HCT116 (cell line): ENCODE measurements around the gene OPRL1. TPM values are rescaled to one million over a fixed set of nuclear protein-coding genes. Genes with fewer than 3 reads are reported as not detected.

Experiments used
- ATAC-seq: fragments of 200-7000 bp; cut with Tn5 transposase; 2 replicates; pipeline ENCODE4 v1.9.1; 2020; ENCODE audit warnings: mild to moderate bottlenecking, moderate library complexity
- BruUV-seq: library from RNA; stranded (reverse); fragments of 400-500 nt; replicated peaks from 2 replicates; lab custom pipeline; 2021; lab: Mats Ljungman, UMichigan
- CTCF ChIA-PET: fragments of 300-600 bp; sonication (Branson Sonifier 250); formaldehyde crosslinking; loops from one replicate; lab custom pipeline; 2021; ENCODE audit warnings: antibody characterized with exemption; lab: Charles Lee
- POLR2A ChIA-PET: fragments of 300-600, 350-600 bp; sonication (Branson Sonifier 250); formaldehyde crosslinking; loops from one replicate; lab custom pipeline; 2021; ENCODE audit warnings: antibody characterized with exemption; lab: Charles Lee
- RAD21 ChIA-PET, 2 experiments: fragments of 300-600 bp; sonication (Branson Sonifier 250); formaldehyde crosslinking; loops; one replicate each; lab custom pipeline; 2023; ENCODE audit warnings: low total read pairs in 2 of 2; ENCODE audit not compliant: uncharacterized antibody in 2 of 2, unreplicated experiment in 2 of 2, low non-redundant PET in 1 of 2; lab: Charles Lee
- DNase-seq: peaks from one replicate; pipeline ENCODE4 v3.0.0-alpha.2; 2010; ENCODE audit warnings: low read depth, low spot score
- H2AFZ ChIP-seq: fragments of 200-600 bp; shearing (Covaris generic), sonication (generic); 2 replicates; pipeline ENCODE4 v1.6.1; 2017; ENCODE audit warnings: low read depth, mixed run types, mixed read lengths, antibody characterized with exemption, low read length; ENCODE audit not compliant: poor library complexity, severe bottlenecking
- H3K27ac ChIP-seq: 2 replicates; pipeline ENCODE4 v1.5.1; 2012; ENCODE audit warnings: low read depth, low read length
- H3K27me3 ChIP-seq: fragments of 200-600 bp; sonication (generic); 2 replicates; pipeline ENCODE4 v1.6.1; 2016; ENCODE audit warnings: mixed run types, low read length, mixed read lengths; ENCODE audit not compliant: insufficient read depth
- H3K36me3 ChIP-seq, 2 experiments: fragments of 200-500 bp in 1 of 2; fragments of 200-600 bp in 1 of 2; sonication (Bioruptor generic) in 1 of 2; sonication (generic) in 1 of 2; 2 replicates each; pipeline versions ENCODE4 v1.5.1 to v1.6.1; 2014 to 2016; ENCODE audit warnings: low read length in 2 of 2, inconsistent platforms in 1 of 2, mixed read lengths in 1 of 2, mixed run types in 1 of 2; ENCODE audit not compliant: insufficient read depth in 2 of 2, control insufficient read depth in 1 of 2
- H3K4me1 ChIP-seq, 2 experiments: fragments of 200-600 bp in 1 of 2; sonication (generic) in 1 of 2; 2 replicates each; pipeline versions ENCODE4 v1.5.1 to v1.6.1; 2012 to 2017; ENCODE audit warnings: low read length in 2 of 2, inconsistent platforms in 1 of 2, mild to moderate bottlenecking in 1 of 2, mixed read lengths in 1 of 2, mixed run types in 1 of 2, moderate library complexity in 1 of 2; ENCODE audit not compliant: insufficient read depth in 2 of 2, control insufficient read depth in 1 of 2
- H3K4me2 ChIP-seq: fragments of 200-600 bp; sonication (generic); 2 replicates; pipeline ENCODE4 v1.6.1; 2017; ENCODE audit warnings: mixed run types, low read length, mixed read lengths
- H3K4me3 ChIP-seq, 2 experiments: fragments of 200-600 bp in 1 of 2; sonication (generic) in 1 of 2; replicated peaks in 1 of 2; 2 replicates each; pipeline ENCODE4 v1.5.1; 2011 to 2016; ENCODE audit warnings: low read length in 2 of 2, control low read depth in 1 of 2, low read depth in 1 of 2, mild to moderate bottlenecking in 1 of 2, mixed read lengths in 1 of 2, mixed run types in 1 of 2
- H3K79me2 ChIP-seq: fragments of 200-600 bp; sonication (generic); 2 replicates; pipeline ENCODE4 v1.6.1; 2017; ENCODE audit warnings: mild to moderate bottlenecking, mixed run types, low read length, moderate library complexity, mixed read lengths; ENCODE audit not compliant: insufficient read depth
- H3K9ac ChIP-seq: fragments of 200-600 bp; sonication (generic); 2 replicates; pipeline ENCODE4 v1.6.1; 2016; ENCODE audit warnings: low read length, mixed read lengths
- H3K9me2 ChIP-seq: fragments of 200-600 bp; sonication (generic), shearing (Covaris generic); 2 replicates; pipeline ENCODE4 v1.6.1; 2017; ENCODE audit warnings: mixed run types, mild to moderate bottlenecking, moderate library complexity; ENCODE audit not compliant: insufficient read depth
- H3K9me3 ChIP-seq, 2 experiments: fragments of 200-500 bp in 1 of 2; fragments of 200-600 bp in 1 of 2; sonication (Bioruptor generic) in 1 of 2; sonication (generic) in 1 of 2; 2 replicates each; pipeline ENCODE4 v1.6.1; 2014 to 2017; ENCODE audit warnings: low read length in 2 of 2, mixed read lengths in 2 of 2, inconsistent platforms in 1 of 2, low read depth in 1 of 2, mild to moderate bottlenecking in 1 of 2, mixed run types in 1 of 2, moderate library complexity in 1 of 2; ENCODE audit not compliant: control insufficient read depth in 1 of 2, insufficient read depth in 1 of 2
- H4K20me1 ChIP-seq: fragments of 200-600 bp; sonication (generic), shearing (Covaris generic); 2 replicates; pipeline ENCODE4 v1.6.1; 2017; ENCODE audit warnings: mixed run types, mild to moderate bottlenecking, moderate library complexity; ENCODE audit not compliant: insufficient read depth
- CEBPB ChIP-seq: IDR thresholded peaks from 2 replicates; pipeline ENCODE4 v1.6.1; 2012; ENCODE audit warnings: low read depth
- CTCF ChIP-seq, 3 experiments: fragments of 200-600 bp in 1 of 3; sonication (generic) in 1 of 3; IDR thresholded peaks in 2 of 3; conservative IDR thresholded peaks in 1 of 3; 2 replicates each; pipeline ENCODE4 v1.5.1; 2012 to 2017; ENCODE audit warnings: low read depth in 2 of 3, low read length in 2 of 3, antibody characterized with exemption in 1 of 3, borderline replicate concordance in 1 of 3, control low read depth in 1 of 3, mild to moderate bottlenecking in 1 of 3, mixed read lengths in 1 of 3, mixed run types in 1 of 3, moderate library complexity in 1 of 3; ENCODE audit not compliant: insufficient read depth in 1 of 3
- EGR1 ChIP-seq: IDR thresholded peaks from 2 replicates; pipeline ENCODE4 v1.6.1; 2012; ENCODE audit warnings: low read depth
- ELF1 ChIP-seq: IDR thresholded peaks from 2 replicates; pipeline ENCODE4 v1.6.1; 2012; ENCODE audit warnings: low read depth, borderline replicate concordance
- EZH2phosphoT487 ChIP-seq: fragments of 200-600 bp; IDR thresholded peaks from 2 replicates; pipeline ENCODE4 v1.6.1; 2018; ENCODE audit warnings: antibody characterized with exemption, borderline replicate concordance
- FOSL1 ChIP-seq: IDR thresholded peaks from 2 replicates; pipeline ENCODE4 v1.6.1; 2012; ENCODE audit warnings: low read depth
- POLR2A ChIP-seq: IDR thresholded peaks from 2 replicates; pipeline ENCODE4 v1.7.0; 2011; ENCODE audit warnings: borderline replicate concordance; ENCODE audit not compliant: insufficient read depth, insufficient read length; ENCODE audit errors: extremely low read depth
- POLR2AphosphoS5 ChIP-seq: IDR thresholded peaks from 2 replicates; pipeline ENCODE4 v1.6.1; 2011; ENCODE audit warnings: mild to moderate bottlenecking, low read depth, low read length, moderate library complexity
- RAD21 ChIP-seq: IDR thresholded peaks from 2 replicates; pipeline ENCODE4 v1.6.1; 2012; ENCODE audit warnings: low read depth, mild to moderate bottlenecking
- REST ChIP-seq: IDR thresholded peaks from 2 replicates; pipeline ENCODE4 v1.6.1; 2012; ENCODE audit warnings: low read depth
- SIN3A ChIP-seq: IDR thresholded peaks from 2 replicates; pipeline ENCODE4 v1.6.1; 2012; ENCODE audit warnings: low read depth
- SRF ChIP-seq: IDR thresholded peaks from 2 replicates; pipeline ENCODE4 v1.6.1; 2012; ENCODE audit warnings: low read depth
- YY1 ChIP-seq: IDR thresholded peaks from 2 replicates; pipeline ENCODE4 v1.6.1; 2011; ENCODE audit warnings: low read length, low read depth, moderate library complexity, mild to moderate bottlenecking; ENCODE audit not compliant: insufficient replicate concordance; ENCODE audit errors: extremely low read depth
- ZFX ChIP-seq: fragments of 450-650 bp; IDR thresholded peaks from 2 replicates; pipeline ENCODE4 v1.6.1; 2017
- ZNF274 ChIP-seq: fragments of 200-500 bp; sonication (Bioruptor generic); IDR thresholded peaks from 2 replicates; pipeline ENCODE4 v1.6.1; 2014; ENCODE audit warnings: mild to moderate bottlenecking, low read depth, low read length, inconsistent platforms
- intact Hi-C: fragments of 100-400 bp; cut with micrococcal nuclease; formaldehyde crosslinking; loops from 2 replicates; pipeline ENCODE4 v1.10.0; 2022
- total RNA-seq: library from RNA; stranded (reverse); gene quantifications from one replicate; pipeline ENCODE4 v1.2.1, GENCODE V29; 2021; ENCODE audit not compliant: unreplicated experiment
- TF ChIP-seq, protein P1 (sequence below): IDR thresholded peaks from 2 replicates; pipeline ENCODE4 v1.6.1; 2012

Gene OPRL1
- total RNA-seq, 1 experiment from 2014 or later: 1.6 TPM

GRCh38 chr20:64105846-64106434, 26.1 kb downstream of the OPRL1 start:
- ChIA-PET RAD21 (no interaction called here), POLR2A (no interaction called here), CTCF (no interaction called here)
- ATAC-seq: no peak
- no peaks in the 10 kb centered on the region for H4K20me1 ChIP-seq
- intact Hi-C loops: no loop called here
- H3K27ac ChIP-seq: no peak overlapping the region
- no peak for TF ChIP-seq CEBPB
- TF ChIP-seq YY1: no peak
- no peak for TF ChIP-seq POLR2AphosphoS5
- TF ChIP-seq ZFX: no peak
- TF ChIP-seq CTCF (IDR thresholded peaks at IDR 0.05 in 2 of 3, conservative IDR thresholded peaks at IDR 0.05 in 1 of 3; ENCODE audit: borderline replicate concordance in 1 of 3, insufficient read depth in 1 of 3, low read depth in 2 of 3, low read length in 2 of 3): no peak
- TF ChIP-seq SRF: no peak
- no peak overlapping the region for H3K4me3 ChIP-seq
- H3K27me3 ChIP-seq: no peaks in the 10 kb centered on the region
- no peaks in the 10 kb centered on the region for H3K79me2 ChIP-seq
- no peak overlapping the region for H3K9ac ChIP-seq
- DNase-seq: no peak
- no peak overlapping the region for H2AFZ ChIP-seq
- no peak overlapping the region for H3K4me2 ChIP-seq
- H3K9me2 ChIP-seq: no peaks in the 10 kb centered on the region
- BruUV-seq: no TSS peak
- H3K4me1 ChIP-seq: peaks cover 4 to 13% of the 10 kb centered on the region in 2 experiments; a peak in 2 of 4 replicates
- no peaks in the 10 kb centered on the region for H3K36me3 ChIP-seq
- no peaks in the 10 kb centered on the region for H3K9me3 ChIP-seq

- no peak for DNase-seq
- peaks cover 4 to 12% of the 10 kb centered on the region in 2 experiments; a peak in 2 of 4 replicates for H3K4me1 ChIP-seq
- H3K79me2 ChIP-seq: no peaks in the 10 kb centered on the region
- CTCF ChIA-PET: no interaction called here
- H2AFZ ChIP-seq: no peak overlapping the region
- H3K27ac ChIP-seq: no peak overlapping the region
- no TSS peak for BruUV-seq
- no peaks in the 10 kb centered on the region for H3K9me3 ChIP-seq
- ATAC-seq: no peak
- no peaks in the 10 kb centered on the region for H3K9me2 ChIP-seq
- RAD21 ChIA-PET: no interaction called here
- intact Hi-C loops: no loop called here
- no peak overlapping the region for H3K9ac ChIP-seq
- no peak overlapping the region for H3K4me2 ChIP-seq
- H3K36me3 ChIP-seq: no peaks in the 10 kb centered on the region
- POLR2A ChIA-PET: no interaction called here
- H3K4me3 ChIP-seq: no peak overlapping the region
- H4K20me1 ChIP-seq: no peaks in the 10 kb centered on the region
- H3K27me3 ChIP-seq: no peaks in the 10 kb centered on the region
- TF ChIP-seq FOSL1 (no peak), ELF1 (no peak), POLR2AphosphoS5 (no peak), SIN3A (no peak), RAD21 (no peak), SRF (no peak), REST (no peak), EZH2phosphoT487 (no peak), POLR2A (no peak), EGR1 (no peak), ZNF274 (no peak)
- TF ChIP-seq, protein P1, sequence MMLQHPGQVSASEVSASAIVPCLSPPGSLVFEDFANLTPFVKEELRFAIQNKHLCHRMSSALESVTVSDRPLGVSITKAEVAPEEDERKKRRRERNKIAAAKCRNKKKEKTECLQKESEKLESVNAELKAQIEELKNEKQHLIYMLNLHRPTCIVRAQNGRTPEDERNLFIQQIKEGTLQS: no peak
Observed at GRCh38 chr20:64106435-64106961, 26.6 kb downstream of the OPRL1 start.
